ENCODE data around the gene SORBS1. TPM values are rescaled to one million over a fixed set of nuclear protein-coding genes. Genes with fewer than 3 reads are reported as not detected.

Gene SORBS1
- total and polyA plus RNA-seq, 2 of the 13 experiments (the other 11 are each of a cell fraction or from before 2014, with no cell fraction given) = 16.8 to 39.8 TPM

- TF ChIP-seq ZBTB33 (CRISPR knock-in tag; IDR thresholded peaks at IDR 0.05) = peak; percentile 22; the same call in 1 of the 2 replicates
- peak; percentile 67; the same call in 1 of the 2 replicates for TF ChIP-seq TFE3 (CRISPR knock-in tag; IDR thresholded peaks at IDR 0.05)
- no peak for TF ChIP-seq ZNF33B (CRISPR knock-in tag; IDR thresholded peaks at IDR 0.05)
- TF ChIP-seq ZSCAN31 (CRISPR knock-in tag; IDR thresholded peaks at IDR 0.05; ENCODE audit: low read depth) = no peak
- TF ChIP-seq HMG20A (CRISPR knock-in tag; IDR thresholded peaks at IDR 0.05; ENCODE audit: borderline replicate concordance) = peak; percentile 92
- peak; percentile 28; the same call in 1 of the 2 replicates for TF ChIP-seq ELF3 (CRISPR knock-in tag; IDR thresholded peaks at IDR 0.05)
- TF ChIP-seq TEAD3 (CRISPR knock-in tag; optimal IDR thresholded peaks at IDR 0.05; ENCODE audit: borderline replicate concordance) = peak; percentile 67
- peak; percentile 39; the same call in 1 of the 2 replicates for TF ChIP-seq CHD2 (IDR thresholded peaks at IDR 0.05; ENCODE audit: low read depth, low read length)
- TF ChIP-seq FOXO1 (CRISPR knock-in tag; IDR thresholded peaks at IDR 0.05) = peak; percentile 71; the same call in 1 of the 2 replicates
- 0 out of 2 replicates have a peak, but pooled peaks have one; percentile 60 for TF ChIP-seq KDM4B (CRISPR knock-in tag; IDR thresholded peaks at IDR 0.05)
- no peak for TF ChIP-seq RORA (CRISPR knock-in tag; IDR thresholded peaks at IDR 0.05)
- no peak for TF ChIP-seq ZBTB14 (CRISPR knock-in tag; IDR thresholded peaks at IDR 0.05)
- peak; percentile 74; the same call in 1 of the 2 replicates for TF ChIP-seq ZSCAN20 (CRISPR knock-in tag; IDR thresholded peaks at IDR 0.05; ENCODE audit: borderline replicate concordance)
- peak; percentile 76 for TF ChIP-seq DPF2 (CRISPR knock-in tag; IDR thresholded peaks at IDR 0.05; ENCODE audit: borderline replicate concordance, low read depth)
- no peak for TF ChIP-seq ZNF432 (CRISPR knock-in tag; IDR thresholded peaks at IDR 0.05; ENCODE audit: borderline replicate concordance)
- TF ChIP-seq ZFYVE20 (CRISPR knock-in tag; IDR thresholded peaks at IDR 0.05; ENCODE audit: borderline replicate concordance, low read depth) = no peak
- peak; percentile 82 for TF ChIP-seq ASH2L (IDR thresholded peaks at IDR 0.05; ENCODE audit: insufficient read length, low read depth, low read length)
- TF ChIP-seq ZBTB7B (CRISPR knock-in tag; IDR thresholded peaks at IDR 0.05) = peak; percentile 81
- TF ChIP-seq ZNF331 (CRISPR knock-in tag; IDR thresholded peaks at IDR 0.05) = peak; percentile 74
- TF ChIP-seq ZNF430 (CRISPR knock-in tag; IDR thresholded peaks at IDR 0.05) = 0 out of 2 replicates have a peak, but pooled peaks have one; percentile 18
- peak; percentile 69; the same call in 1 of the 2 replicates for TF ChIP-seq HMG20B (CRISPR knock-in tag; conservative IDR thresholded peaks at IDR 0.05)
- TF ChIP-seq CCDC6 (CRISPR knock-in tag; IDR thresholded peaks at IDR 0.05) = 0 out of 2 replicates have a peak, but pooled peaks have one; percentile 54
- TF ChIP-seq ZNF740 (CRISPR knock-in tag; IDR thresholded peaks at IDR 0.05) = no peak
- TF ChIP-seq MAFK (conservative IDR thresholded peaks at IDR 0.05 in 1 of 2, IDR thresholded peaks at IDR 0.05 in 1 of 2; ENCODE audit: low read length in 2 of 2) = 0 out of 4 replicates have a peak, but pooled peaks of 1 of the 2 experiments have one; percentile 1
- peak; percentile 1; the same call in 1 of the 2 replicates for TF ChIP-seq SMC3 (IDR thresholded peaks at IDR 0.05; ENCODE audit: low read length)
- 0 out of 2 replicates have a peak, but pooled peaks have one; percentile 73 for TF ChIP-seq ZMYM2 (CRISPR knock-in tag; IDR thresholded peaks at IDR 0.05)
- peak; percentile 55 for TF ChIP-seq RBFOX2 (IDR thresholded peaks at IDR 0.05; ENCODE audit: low read depth, low read length)
Measured at GRCh38 chr10:95475827-95476468, 85.2 kb downstream of the SORBS1 start (continued).
